ENCODE results near the gene GOLGA8A.

DNA sequence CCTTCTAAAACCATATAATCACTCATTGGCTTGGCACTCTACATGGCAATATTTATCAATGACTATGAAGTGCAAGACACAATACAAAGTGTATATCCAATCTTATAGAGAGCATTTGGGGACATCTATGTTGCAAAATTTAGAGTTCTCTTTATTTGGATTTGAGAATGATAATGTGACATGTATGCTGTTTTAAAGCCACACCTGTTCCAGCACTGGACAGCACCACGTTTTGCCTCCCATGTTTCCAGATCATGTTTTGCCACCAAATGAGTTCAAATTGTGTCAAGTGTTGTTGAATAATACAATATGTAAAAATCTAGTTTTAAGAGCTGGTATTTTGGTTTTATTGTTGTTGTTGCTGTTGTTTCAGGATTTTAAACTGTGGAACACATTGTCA is 33.3 kb upstream of the GOLGA8A start:
- TF ChIP-seq CTCF (conservative IDR thresholded peaks at IDR 0.05; ENCODE audit: low read length) (no peak), EZH2phosphoT487 (IDR thresholded peaks at IDR 0.05; ENCODE audit: borderline replicate concordance) (no peak)

Measured in Loucy (cell line).